GM23338 (cell line): ENCODE results near the gene EIF4A2. TPM values are rescaled to one million over a fixed set of nuclear protein-coding genes. Genes with fewer than 3 reads are reported as not detected.

Experiments used
- ATAC-seq: fragments of 200-7000 bp; cut with Tn5 transposase; 3 replicates; pipeline ENCODE4 v1.9.1; 2020
- DNase-seq: peaks from one replicate; pipeline ENCODE4 v3.0.0-alpha.2; 2015; ENCODE audit warnings: low spot score
- H2AFZ ChIP-seq: fragments of 200-600 bp; sonication (generic); 2 replicates; pipeline ENCODE4 v1.8.0; 2016; ENCODE audit warnings: antibody characterized with exemption, mild to moderate bottlenecking, moderate library complexity
- H3F3A ChIP-seq: fragments of 200-600 bp; sonication (generic); replicated peaks from 2 replicates; pipeline ENCODE4 v1.8.0; 2017; ENCODE audit warnings: antibody characterized with exemption, mixed run types, low read depth
- H3K27ac ChIP-seq: fragments of 200-600 bp; sonication (generic); 2 replicates; pipeline ENCODE4 v1.6.1; 2016; ENCODE audit warnings: low read depth
- H3K27me3 ChIP-seq: fragments of 200-600 bp; sonication (generic); 2 replicates; pipeline ENCODE4 v1.8.0; 2016; ENCODE audit warnings: mild to moderate bottlenecking, mixed run types, moderate library complexity; ENCODE audit not compliant: insufficient read depth
- H3K36me3 ChIP-seq: fragments of 200-600 bp; sonication (generic); 2 replicates; pipeline ENCODE4 v1.8.0; 2016; ENCODE audit warnings: mild to moderate bottlenecking; ENCODE audit not compliant: insufficient read depth
- H3K4me1 ChIP-seq: fragments of 200-600 bp; sonication (generic); 2 replicates; pipeline ENCODE4 v1.8.0; 2016; ENCODE audit warnings: mild to moderate bottlenecking, moderate library complexity; ENCODE audit not compliant: insufficient read depth
- H3K4me2 ChIP-seq: fragments of 200-600 bp; sonication (generic); 2 replicates; pipeline ENCODE4 v1.7.1; 2017; ENCODE audit warnings: mixed run types
- H3K4me3 ChIP-seq: fragments of 200-600 bp; sonication (generic); 2 replicates; pipeline ENCODE4 v1.6.1; 2016; ENCODE audit warnings: mixed run types
- H3K79me2 ChIP-seq: fragments of 200-600 bp; sonication (generic); replicated peaks from 2 replicates; pipeline ENCODE4 v1.8.0; 2017; ENCODE audit warnings: mild to moderate bottlenecking; ENCODE audit not compliant: insufficient read depth
- H3K9me2 ChIP-seq: fragments of 200-600 bp; sonication (generic); 2 replicates; pipeline ENCODE4 v1.8.0; 2017; ENCODE audit not compliant: insufficient read depth
- H4K20me1 ChIP-seq: fragments of 200-600 bp; sonication (generic); replicated peaks from 2 replicates; pipeline ENCODE4 v1.8.0; 2017; ENCODE audit warnings: mild to moderate bottlenecking; ENCODE audit not compliant: insufficient read depth
- H3K27ac Mint-ChIP-seq: 2 replicates; pipeline ENCODE4 v1.8.0; 2020; ENCODE audit warnings: inconsistent platforms, mild to moderate bottlenecking, moderate library complexity, mixed read lengths
- H3K27me3 Mint-ChIP-seq: 3 replicates; pipeline ENCODE4 v1.8.0; 2022; ENCODE audit warnings: low read depth, mild to moderate bottlenecking, moderate library complexity, mixed read lengths, inconsistent platforms; ENCODE audit not compliant: insufficient read depth, poor library complexity
- H3K36me3 Mint-ChIP-seq: 3 replicates; pipeline ENCODE4 v1.8.0; 2021; ENCODE audit warnings: low read depth, mild to moderate bottlenecking, inconsistent platforms, moderate library complexity, mixed read lengths
- H3K4me1 Mint-ChIP-seq: 3 replicates; pipeline ENCODE4 v1.8.0; 2020; ENCODE audit warnings: mild to moderate bottlenecking, inconsistent platforms, mixed read lengths
- H3K4me3 Mint-ChIP-seq: 3 replicates; pipeline ENCODE4 v1.8.0; 2021; ENCODE audit warnings: moderate library complexity, mild to moderate bottlenecking, inconsistent platforms, mixed read lengths
- H3K9me3 Mint-ChIP-seq: 3 replicates; pipeline ENCODE4 v1.8.0; 2020; ENCODE audit warnings: moderate library complexity, mild to moderate bottlenecking, inconsistent platforms, mixed read lengths
- EZH2 ChIP-seq: fragments of 200-600 bp; sonication (generic); IDR thresholded peaks from one replicate; pipeline ENCODE4 v1.8.0; 2017; ENCODE audit warnings: antibody characterized with exemption, mild to moderate bottlenecking, low read depth; ENCODE audit not compliant: unreplicated experiment
- JUNB ChIP-seq: IDR thresholded peaks from one replicate; pipeline ENCODE4 v1.6.1; 2016; ENCODE audit warnings: antibody characterized with exemption; ENCODE audit not compliant: unreplicated experiment
- NANOG ChIP-seq: IDR thresholded peaks from 2 replicates; pipeline ENCODE4 v1.6.1; 2016; ENCODE audit warnings: antibody characterized with exemption, borderline replicate concordance
- POLR2AphosphoS5 ChIP-seq: IDR thresholded peaks from 2 replicates; pipeline ENCODE4 v1.6.1; 2016; ENCODE audit warnings: antibody characterized with exemption, low read depth
- STAT1 ChIP-seq: IDR thresholded peaks from one replicate; pipeline ENCODE4 v1.6.1; 2016; ENCODE audit warnings: antibody characterized with exemption; ENCODE audit not compliant: unreplicated experiment
- ZNF114 ChIP-seq: fragments of 250-450 bp; sonication (Bioruptor Pico); IDR thresholded peaks from 2 replicates; pipeline ENCODE4 v1.5.0; 2020; ENCODE audit warnings: mild to moderate bottlenecking, moderate library complexity
- ZNF331 ChIP-seq: fragments of 250-450 bp; sonication (Bioruptor Pico); IDR thresholded peaks from 2 replicates; pipeline ENCODE4 v1.5.0; 2020; ENCODE audit warnings: low read depth, mild to moderate bottlenecking, moderate library complexity
- ZNF462 ChIP-seq: fragments of 250-450 bp; sonication (Bioruptor Pico); IDR thresholded peaks from 2 replicates; pipeline ENCODE4 v1.5.0; 2020; ENCODE audit warnings: mild to moderate bottlenecking, moderate library complexity
- polyA plus RNA-seq: library from polyadenylated mRNA; unstranded; fragments of >200 nt; fragmentation: Nextera tagmentation; extraction: Ambion mirVana; gene quantifications from 2 replicates; pipeline ENCODE4 v1.2.1, GENCODE V29; 2016
- total RNA-seq: library from RNA; depleted of rRNA; stranded (reverse); fragments of >200 nt; shearing (Covaris generic); gene quantifications from 2 replicates; pipeline ENCODE4 v1.2.3, GENCODE V29; 2014
- TF ChIP-seq, protein P1 (sequence below): IDR thresholded peaks from one replicate; pipeline ENCODE4 v1.6.1; 2018; ENCODE audit warnings: antibody characterized with exemption; ENCODE audit not compliant: unreplicated experiment

The EIF4A2 gene
- total and polyA plus RNA-seq, 2 experiments from 2014 or later = 386 to 666 TPM

DNA sequence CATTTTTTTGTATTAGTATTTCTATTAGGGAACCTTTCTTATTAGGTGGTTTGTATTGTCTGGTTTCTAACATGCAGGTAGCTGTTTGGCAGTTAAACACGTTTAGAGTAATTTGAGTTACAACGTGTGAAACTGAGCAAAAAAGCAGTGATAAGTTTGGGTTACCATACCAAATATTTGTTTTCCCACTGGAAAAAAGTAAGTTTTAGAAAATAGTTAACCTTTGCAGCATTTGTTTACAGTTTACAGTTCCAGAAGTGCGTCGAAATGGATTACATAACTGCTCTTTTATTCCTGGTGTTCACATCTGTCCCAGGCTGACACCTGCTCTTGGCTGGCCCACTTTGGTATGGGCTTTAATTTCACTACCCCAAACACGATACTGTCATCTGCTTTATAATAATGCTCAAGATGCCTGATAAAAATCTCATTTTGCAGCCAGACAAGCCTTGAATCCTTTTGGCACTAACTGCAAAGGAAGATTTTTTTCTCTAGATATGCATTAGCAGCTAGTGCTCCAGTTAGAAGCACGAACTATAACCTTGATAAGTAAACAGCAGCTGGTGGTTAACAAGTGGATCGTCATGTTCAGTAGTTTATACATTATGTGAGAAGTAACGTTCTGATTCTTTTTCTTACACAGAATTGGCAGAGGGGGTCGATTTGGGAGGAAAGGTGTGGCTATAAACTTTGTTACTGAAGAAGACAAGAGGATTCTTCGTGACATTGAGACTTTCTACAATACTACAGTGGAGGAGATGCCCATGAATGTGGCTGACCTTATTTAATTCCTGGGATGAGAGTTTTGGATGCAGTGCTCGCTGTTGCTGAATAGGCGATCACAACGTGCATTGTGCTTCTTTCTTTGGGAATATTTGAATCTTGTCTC is 5.3 kb downstream of the EIF4A2 start (continued):
- TF ChIP-seq ZNF462 (CRISPR knock-in tag) (no peak), STAT1 (no peak), POLR2AphosphoS5 (no peak; the same call in 1 of the 2 replicates), EZH2 (no peak), JUNB (no peak)

DNA sequence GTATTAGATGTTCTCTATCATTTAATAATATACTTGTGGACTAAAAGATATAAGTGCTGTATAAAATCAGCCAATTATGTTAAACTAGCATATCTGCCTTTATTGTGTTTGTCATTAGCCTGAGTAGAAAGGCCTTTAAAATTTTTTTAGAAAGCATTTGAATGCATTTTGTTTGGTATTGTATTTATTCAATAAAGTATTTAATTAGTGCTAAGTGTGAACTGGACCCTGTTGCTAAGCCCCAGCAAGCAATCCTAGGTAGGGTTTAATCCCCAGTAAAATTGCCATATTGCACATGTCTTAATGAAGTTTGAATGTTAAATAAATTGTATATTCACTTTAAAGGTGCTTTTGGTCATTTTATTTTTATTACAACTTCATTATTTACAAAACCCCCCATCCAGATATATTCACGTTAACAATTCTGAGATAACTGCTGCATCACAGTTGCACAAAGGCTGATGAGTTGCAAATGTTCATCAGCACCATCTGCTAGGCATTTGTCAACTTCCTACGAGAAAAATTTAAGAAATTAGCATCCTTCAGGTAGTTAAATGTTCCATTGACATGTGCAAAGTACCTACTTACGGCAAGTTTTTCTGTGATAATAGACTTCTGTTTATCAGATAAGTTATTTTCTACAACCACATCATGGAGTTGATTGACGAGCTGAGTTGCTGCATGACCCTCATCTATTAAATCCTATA is 6.3 kb downstream of the EIF4A2 start:
- H3K27me3 ChIP-seq = no peaks in the 10 kb centered on the region
- H2AFZ ChIP-seq = no peak overlapping the region
- no peaks in the 10 kb centered on the region for H3K9me2 ChIP-seq
- peaks cover 41% of the 10 kb centered on the region for H4K20me1 ChIP-seq
- peaks cover 19% of the 10 kb centered on the region for H3K4me1 Mint-ChIP-seq
- DNase-seq = no peak
- H3K9me3 Mint-ChIP-seq = no peaks in the 10 kb centered on the region
- ATAC-seq = peak; percentile 5; the same call in 1 of the 3 replicates
- H3K36me3 Mint-ChIP-seq = peaks cover 100% of the 10 kb centered on the region
- peaks cover 34% of the 10 kb centered on the region for H3K79me2 ChIP-seq
- peaks cover 80% of the 10 kb centered on the region for H3K36me3 ChIP-seq
- peak overlapping the region; percentile 100 for H3K27ac ChIP-seq
- H3K4me3 Mint-ChIP-seq = no peak overlapping the region
- no peak overlapping the region for H3K4me2 ChIP-seq
- H3K27ac Mint-ChIP-seq = peak overlapping the region; percentile 44
- TF ChIP-seq EZH2 (no peak), STAT1 (no peak), NANOG (no peak), ZNF331 (no peak), ZNF114 (no peak), POLR2AphosphoS5 (peak; percentile 38; the same call in 1 of the 2 replicates)
- TF ChIP-seq, protein P1, sequence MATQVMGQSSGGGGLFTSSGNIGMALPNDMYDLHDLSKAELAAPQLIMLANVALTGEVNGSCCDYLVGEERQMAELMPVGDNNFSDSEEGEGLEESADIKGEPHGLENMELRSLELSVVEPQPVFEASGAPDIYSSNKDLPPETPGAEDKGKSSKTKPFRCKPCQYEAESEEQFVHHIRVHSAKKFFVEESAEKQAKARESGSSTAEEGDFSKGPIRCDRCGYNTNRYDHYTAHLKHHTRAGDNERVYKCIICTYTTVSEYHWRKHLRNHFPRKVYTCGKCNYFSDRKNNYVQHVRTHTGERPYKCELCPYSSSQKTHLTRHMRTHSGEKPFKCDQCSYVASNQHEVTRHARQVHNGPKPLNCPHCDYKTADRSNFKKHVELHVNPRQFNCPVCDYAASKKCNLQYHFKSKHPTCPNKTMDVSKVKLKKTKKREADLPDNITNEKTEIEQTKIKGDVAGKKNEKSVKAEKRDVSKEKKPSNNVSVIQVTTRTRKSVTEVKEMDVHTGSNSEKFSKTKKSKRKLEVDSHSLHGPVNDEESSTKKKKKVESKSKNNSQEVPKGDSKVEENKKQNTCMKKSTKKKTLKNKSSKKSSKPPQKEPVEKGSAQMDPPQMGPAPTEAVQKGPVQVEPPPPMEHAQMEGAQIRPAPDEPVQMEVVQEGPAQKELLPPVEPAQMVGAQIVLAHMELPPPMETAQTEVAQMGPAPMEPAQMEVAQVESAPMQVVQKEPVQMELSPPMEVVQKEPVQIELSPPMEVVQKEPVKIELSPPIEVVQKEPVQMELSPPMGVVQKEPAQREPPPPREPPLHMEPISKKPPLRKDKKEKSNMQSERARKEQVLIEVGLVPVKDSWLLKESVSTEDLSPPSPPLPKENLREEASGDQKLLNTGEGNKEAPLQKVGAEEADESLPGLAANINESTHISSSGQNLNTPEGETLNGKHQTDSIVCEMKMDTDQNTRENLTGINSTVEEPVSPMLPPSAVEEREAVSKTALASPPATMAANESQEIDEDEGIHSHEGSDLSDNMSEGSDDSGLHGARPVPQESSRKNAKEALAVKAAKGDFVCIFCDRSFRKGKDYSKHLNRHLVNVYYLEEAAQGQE = no peak
- H3K4me1 ChIP-seq = peaks cover 8% of the 10 kb centered on the region
- H3K27me3 Mint-ChIP-seq = peaks cover 27% of the 10 kb centered on the region
- H3K4me3 ChIP-seq = no peak overlapping the region
- H3F3A ChIP-seq = peaks cover 90% of the 10 kb centered on the region
